Measurements from ENCODE around the gene UXT. TPM values are rescaled to one million over a fixed set of nuclear protein-coding genes. Genes with fewer than 3 reads are reported as not detected.

UXT gene
- polyA plus RNA-seq, 1 donor from 2014 or later: 153 TPM

GRCh38 chrX:47659421-47659726, 394 bp upstream of the UXT start:
- Histone ChIP-seq H3F3A (ENCODE audit: insufficient read depth, low read length, poor library complexity, severe bottlenecking) (no peaks in the 10 kb centered on the region), H3K9me3 (ENCODE audit: low read length) (no peaks in the 10 kb centered on the region), H3K4me2 (ENCODE audit: low read length) (peak overlapping the region; percentile 10), H3K4me3 (ENCODE audit: low read length) (peak overlapping the region; percentile 77), H2AFZ (ENCODE audit: low read depth, low read length) (peak overlapping the region; percentile 65), H3K36me3 (ENCODE audit: insufficient read depth, low read length) (no peaks in the 10 kb centered on the region), H3K9ac (ENCODE audit: low read length) (peak overlapping the region; percentile 83), H3K27me3 (ENCODE audit: insufficient read depth, low read depth, low read length) (no peaks in the 10 kb centered on the region), H4K20me1 (ENCODE audit: insufficient read depth) (no peaks in the 10 kb centered on the region), H3K9me2 (ENCODE audit: insufficient read depth, low read length) (no peaks in the 10 kb centered on the region), H3K79me2 (replicated peaks; ENCODE audit: insufficient read depth, low read length) (no peaks in the 10 kb centered on the region), H3K27ac (ENCODE audit: low read length) (peak overlapping the region; percentile 82)
- TF ChIP-seq TAF1 (IDR thresholded peaks at IDR 0.05; ENCODE audit: low read depth): no peak
- no peak for TF ChIP-seq MXI1 (conservative IDR thresholded peaks at IDR 0.05; ENCODE audit: poor library complexity, severe bottlenecking)
- TF ChIP-seq EP300 (conservative IDR thresholded peaks at IDR 0.05; ENCODE audit: poor library complexity, severe bottlenecking): no peak
- TF ChIP-seq REST (IDR thresholded peaks at IDR 0.05; ENCODE audit: borderline replicate concordance): no peak
- no peak for TF ChIP-seq EZH2 (IDR thresholded peaks at IDR 0.05; ENCODE audit: borderline replicate concordance, insufficient read depth, low read length, poor library complexity, severe bottlenecking)
- no peak for TF ChIP-seq RAD21 (conservative IDR thresholded peaks at IDR 0.05)
- TF ChIP-seq, protein P1, sequence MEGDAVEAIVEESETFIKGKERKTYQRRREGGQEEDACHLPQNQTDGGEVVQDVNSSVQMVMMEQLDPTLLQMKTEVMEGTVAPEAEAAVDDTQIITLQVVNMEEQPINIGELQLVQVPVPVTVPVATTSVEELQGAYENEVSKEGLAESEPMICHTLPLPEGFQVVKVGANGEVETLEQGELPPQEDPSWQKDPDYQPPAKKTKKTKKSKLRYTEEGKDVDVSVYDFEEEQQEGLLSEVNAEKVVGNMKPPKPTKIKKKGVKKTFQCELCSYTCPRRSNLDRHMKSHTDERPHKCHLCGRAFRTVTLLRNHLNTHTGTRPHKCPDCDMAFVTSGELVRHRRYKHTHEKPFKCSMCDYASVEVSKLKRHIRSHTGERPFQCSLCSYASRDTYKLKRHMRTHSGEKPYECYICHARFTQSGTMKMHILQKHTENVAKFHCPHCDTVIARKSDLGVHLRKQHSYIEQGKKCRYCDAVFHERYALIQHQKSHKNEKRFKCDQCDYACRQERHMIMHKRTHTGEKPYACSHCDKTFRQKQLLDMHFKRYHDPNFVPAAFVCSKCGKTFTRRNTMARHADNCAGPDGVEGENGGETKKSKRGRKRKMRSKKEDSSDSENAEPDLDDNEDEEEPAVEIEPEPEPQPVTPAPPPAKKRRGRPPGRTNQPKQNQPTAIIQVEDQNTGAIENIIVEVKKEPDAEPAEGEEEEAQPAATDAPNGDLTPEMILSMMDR (IDR thresholded peaks at IDR 0.05; ENCODE audit: poor library complexity, severe bottlenecking): no peak
- TF ChIP-seq SMC3 (conservative IDR thresholded peaks at IDR 0.05; ENCODE audit: poor library complexity): no peak

- peak overlapping the region; percentile 48 for H3K4me2 ChIP-seq (ENCODE audit: low read length)
- peak overlapping the region; percentile 82 for H3K27ac ChIP-seq (ENCODE audit: low read length)
- no peaks in the 10 kb centered on the region for H3K9me3 ChIP-seq (ENCODE audit: low read length)
- no peaks in the 10 kb centered on the region for H3K27me3 ChIP-seq (ENCODE audit: insufficient read depth, low read depth, low read length)
- no peaks in the 10 kb centered on the region for H4K20me1 ChIP-seq (ENCODE audit: insufficient read depth)
- no peaks in the 10 kb centered on the region for H3K9me2 ChIP-seq (ENCODE audit: insufficient read depth, low read length)
- no peaks in the 10 kb centered on the region for H3K36me3 ChIP-seq (ENCODE audit: insufficient read depth, low read length)
- H2AFZ ChIP-seq (ENCODE audit: low read depth, low read length): peak overlapping the region; percentile 65
- no peaks in the 10 kb centered on the region for H3K79me2 ChIP-seq (replicated peaks; ENCODE audit: insufficient read depth, low read length)
- H3F3A ChIP-seq (ENCODE audit: insufficient read depth, low read length, poor library complexity, severe bottlenecking): no peaks in the 10 kb centered on the region
- H3K4me3 ChIP-seq (ENCODE audit: low read length): peak overlapping the region; percentile 77
- TF ChIP-seq POLR2AphosphoS5 (IDR thresholded peaks at IDR 0.05): no peak
- TF ChIP-seq MXI1 (conservative IDR thresholded peaks at IDR 0.05; ENCODE audit: poor library complexity, severe bottlenecking): no peak
- no peak for TF ChIP-seq REST (IDR thresholded peaks at IDR 0.05; ENCODE audit: borderline replicate concordance)
- TF ChIP-seq TAF1 (IDR thresholded peaks at IDR 0.05; ENCODE audit: low read depth): no peak
- no peak for TF ChIP-seq SMC3 (conservative IDR thresholded peaks at IDR 0.05; ENCODE audit: poor library complexity)
- no peak for TF ChIP-seq RAD21 (conservative IDR thresholded peaks at IDR 0.05)
- TF ChIP-seq EZH2 (IDR thresholded peaks at IDR 0.05; ENCODE audit: borderline replicate concordance, insufficient read depth, low read length, poor library complexity, severe bottlenecking): no peak
- TF ChIP-seq, protein P1 (IDR thresholded peaks at IDR 0.05; ENCODE audit: poor library complexity, severe bottlenecking): no peak
- TF ChIP-seq EP300 (conservative IDR thresholded peaks at IDR 0.05; ENCODE audit: poor library complexity, severe bottlenecking): no peak
- H3K9ac ChIP-seq (ENCODE audit: low read length): peak overlapping the region; percentile 83
Measured at GRCh38 chrX:47658301-47658683, 688 bp downstream of the UXT start.
